Muscle of leg (tissue), 11 donors: ENCODE measurements around the gene GSTCD. TPM values are rescaled to one million over a fixed set of nuclear protein-coding genes. Genes with fewer than 3 reads are reported as not detected.

ENCODE experiments used
- DNase-seq: peaks from one replicate; pipeline ENCODE4 v3.0.0; 2013
- H3K27ac ChIP-seq: one replicate; pipeline ENCODE4 v1.5.1; 2013; ENCODE audit warnings: mild to moderate bottlenecking, low read length, control low read depth
- H3K27me3 ChIP-seq: one replicate; pipeline ENCODE4 v1.6.1; 2013; ENCODE audit warnings: low read length; ENCODE audit not compliant: control insufficient read depth, insufficient read depth
- H3K36me3 ChIP-seq: one replicate; pipeline ENCODE4 v1.6.1; 2013; ENCODE audit warnings: low read length; ENCODE audit not compliant: control insufficient read depth, insufficient read depth
- H3K4me1 ChIP-seq: one replicate; pipeline ENCODE4 v1.6.1; 2013; ENCODE audit warnings: low read length; ENCODE audit not compliant: control insufficient read depth, insufficient read depth
- H3K4me3 ChIP-seq: one replicate; pipeline ENCODE4 v1.5.1; 2013; ENCODE audit warnings: low read length, control low read depth
- H3K9me3 ChIP-seq: replicated peaks from 2 replicates; pipeline ENCODE4 v1.6.1; 2013; ENCODE audit warnings: low read depth, low read length; ENCODE audit not compliant: control insufficient read depth
- WGBS: methylation state at CpG from one replicate; pipeline ENCODE4 v1.1.5; 2013; ENCODE audit warnings: missing lambda C conversion rate; ENCODE audit not compliant: insufficient coverage; 5-methylcytosine and 5-hydroxymethylcytosine counted together
- polyA plus RNA-seq, 8 donors: library from polyadenylated mRNA; unstranded; fragments of 120-200 nt; gene quantifications; one replicate each; pipeline versions ENCODE4 v1.2.1 to v1.2.3, GENCODE V29; 2013; ENCODE audit warnings: inconsistent platforms in 1 of 8, low replicate concordance in 1 of 8; ENCODE audit not compliant: insufficient read length in 8 of 8, insufficient read depth in 1 of 8
- total RNA-seq: library from RNA; stranded (reverse); fragments of 120-200 nt; gene quantifications from one replicate; pipeline ENCODE4 v1.2.4, GENCODE V29; 2013

Gene GSTCD
- total and polyA plus RNA-seq, 9 donors, result 6.1 to 12.3 (median 8.6) TPM

GRCh38 chr4:105784761-105785160 lies 76.2 kb downstream of the GSTCD start:
- 83% methylated on average over 1 of the region's 2 CpGs for WGBS
- H3K9me3 ChIP-seq, result no peaks in the 10 kb centered on the region
- no peak overlapping the region for H3K27ac ChIP-seq
- no peaks in the 10 kb centered on the region for H3K4me1 ChIP-seq
- DNase-seq, result no peak
- no peaks in the 10 kb centered on the region for H3K27me3 ChIP-seq
- no peak overlapping the region for H3K4me3 ChIP-seq
- H3K36me3 ChIP-seq, result no peaks in the 10 kb centered on the region

- no peaks in the 10 kb centered on the region for H3K4me1 ChIP-seq
- H3K27me3 ChIP-seq, result no peaks in the 10 kb centered on the region
- H3K27ac ChIP-seq, result no peak overlapping the region
- no peaks in the 10 kb centered on the region for H3K36me3 ChIP-seq
- DNase-seq, result no peak
- no peaks in the 10 kb centered on the region for H3K9me3 ChIP-seq
- no peak overlapping the region for H3K4me3 ChIP-seq
Measured at GRCh38 chr4:105785792-105786191, 77.2 kb downstream of the GSTCD start.

GRCh38 chr4:105786748-105787147 lies 78.2 kb downstream of the GSTCD start:
- H3K27me3 ChIP-seq, result no peaks in the 10 kb centered on the region
- no peaks in the 10 kb centered on the region for H3K4me1 ChIP-seq
- H3K9me3 ChIP-seq, result no peaks in the 10 kb centered on the region
- no peak overlapping the region for H3K27ac ChIP-seq
- no peak overlapping the region for H3K4me3 ChIP-seq
- no peak for DNase-seq
- no CpG with 5 or more reads among the region's 3 CpGs for WGBS
- H3K36me3 ChIP-seq, result no peaks in the 10 kb centered on the region

- Histone ChIP-seq H3K4me3 (no peak overlapping the region), H3K9me3 (no peaks in the 10 kb centered on the region), H3K27me3 (no peaks in the 10 kb centered on the region), H3K36me3 (no peaks in the 10 kb centered on the region), H3K4me1 (no peaks in the 10 kb centered on the region), H3K27ac (no peak overlapping the region)
- no CpG with 5 or more reads among the region's 1 CpG for WGBS
- DNase-seq, result no peak
Measured at GRCh38 chr4:105797225-105797624, 88.6 kb downstream of the GSTCD start.

- H3K27ac ChIP-seq, result no peak overlapping the region
- no peak for DNase-seq
Measured at GRCh38 chr4:105805501-105806120, 97.0 kb downstream of the GSTCD start.

GRCh38 chr4:105807496-105807895 lies 98.9 kb downstream of the GSTCD start:
- no peak overlapping the region for H3K27ac ChIP-seq
- WGBS, result no CpG with 5 or more reads among the region's 2 CpGs
- no peaks in the 10 kb centered on the region for H3K9me3 ChIP-seq

More at GRCh38 chr4:105805501-105806120, 97.0 kb downstream of the GSTCD start:
- H3K9me3 ChIP-seq, result no peaks in the 10 kb centered on the region
- H3K4me3 ChIP-seq, result no peak overlapping the region
- no peaks in the 10 kb centered on the region for H3K36me3 ChIP-seq
- no peaks in the 10 kb centered on the region for H3K27me3 ChIP-seq
- no CpG with 5 or more reads among the region's 1 CpG for WGBS
- H3K4me1 ChIP-seq, result no peaks in the 10 kb centered on the region

GRCh38 chr4:105808030-105808749 lies 99.6 kb downstream of the GSTCD start:
- DNase-seq, result no peak
- Histone ChIP-seq H3K9me3 (no peaks in the 10 kb centered on the region), H3K27me3 (no peaks in the 10 kb centered on the region), H3K4me1 (no peaks in the 10 kb centered on the region), H3K36me3 (no peaks in the 10 kb centered on the region), H3K27ac (no peak overlapping the region), H3K4me3 (no peak overlapping the region)
- 83% methylated on average over 3 of the region's 3 CpGs for WGBS

More at GRCh38 chr4:105807496-105807895, 98.9 kb downstream of the GSTCD start:
- no peak for DNase-seq
- Histone ChIP-seq H3K36me3 (no peaks in the 10 kb centered on the region), H3K4me3 (no peak overlapping the region), H3K27me3 (no peaks in the 10 kb centered on the region), H3K4me1 (no peaks in the 10 kb centered on the region)

- H3K4me3 ChIP-seq, result no peak overlapping the region
- no peak overlapping the region for H3K27ac ChIP-seq
- no CpG with 5 or more reads among the region's 3 CpGs for WGBS
- peaks cover 2% of the 10 kb centered on the region for H3K9me3 ChIP-seq
- H3K27me3 ChIP-seq, result no peaks in the 10 kb centered on the region
- H3K36me3 ChIP-seq, result no peaks in the 10 kb centered on the region
- no peak for DNase-seq
- no peaks in the 10 kb centered on the region for H3K4me1 ChIP-seq
Measured at GRCh38 chr4:105808750-105809041, 100.1 kb downstream of the GSTCD start.

GRCh38 chr4:105815701-105816100 lies 107.1 kb downstream of the GSTCD start:
- H3K4me1 ChIP-seq, result no peaks in the 10 kb centered on the region
- no peaks in the 10 kb centered on the region for H3K27me3 ChIP-seq
- H3K36me3 ChIP-seq, result no peaks in the 10 kb centered on the region
- no peak overlapping the region for H3K4me3 ChIP-seq
- no peak overlapping the region for H3K27ac ChIP-seq
- DNase-seq, result no peak
- WGBS, result no CpG with 5 or more reads among the region's 1 CpG
- H3K9me3 ChIP-seq, result peaks cover 2% of the 10 kb centered on the region

GRCh38 chr4:105822061-105822460 lies 113.5 kb downstream of the GSTCD start:
- H3K27me3 ChIP-seq, result no peaks in the 10 kb centered on the region
- no peaks in the 10 kb centered on the region for H3K9me3 ChIP-seq
- no peak for DNase-seq
- H3K27ac ChIP-seq, result no peak overlapping the region
- no peaks in the 10 kb centered on the region for H3K36me3 ChIP-seq
- no peaks in the 10 kb centered on the region for H3K4me1 ChIP-seq
- no peak overlapping the region for H3K4me3 ChIP-seq

GRCh38 chr4:105828074-105828473 lies 119.5 kb downstream of the GSTCD start:
- Histone ChIP-seq H3K36me3 (no peaks in the 10 kb centered on the region), H3K4me3 (no peak overlapping the region), H3K9me3 (no peaks in the 10 kb centered on the region), H3K27me3 (no peaks in the 10 kb centered on the region), H3K4me1 (no peaks in the 10 kb centered on the region), H3K27ac (no peak overlapping the region)
- DNase-seq, result no peak
- no CpG with 5 or more reads among the region's 2 CpGs for WGBS
